Subcutaneous adipose tissue (tissue), 4 donors: ENCODE measurements around the gene MOB3B. TPM values are rescaled to one million over a fixed set of nuclear protein-coding genes. Genes with fewer than 3 reads are reported as not detected.

ENCODE experiments used
- CTCF ChIP-seq: fragments of 450-650 bp; IDR thresholded peaks from one replicate; pipeline ENCODE4 v1.5.1; 2016; ENCODE audit warnings: low read depth, mild to moderate bottlenecking, control low read depth, antibody characterized with exemption, moderate library complexity
- total RNA-seq, 4 donors: library from RNA; depleted of rRNA; stranded (reverse); fragments of >200 nt; gene quantifications; one replicate each; pipeline ENCODE4 v1.1.0, GENCODE V29; 2016

The MOB3B gene
- total RNA-seq, 4 donors from 2014 or later = 11.9 to 13.4 (median 12.6) TPM

- no peak for TF ChIP-seq CTCF
Measured at GRCh38 chr9:27393054-27393846, 136.4 kb downstream of the MOB3B start.

GRCh38 chr9:27392451-27392850 lies 137.2 kb downstream of the MOB3B start:
- no peak for TF ChIP-seq CTCF

- TF ChIP-seq CTCF = no peak
Measured at GRCh38 chr9:27391040-27391895, 138.3 kb downstream of the MOB3B start.

GRCh38 chr9:27388150-27388549 lies 141.5 kb downstream of the MOB3B start:
- no peak for TF ChIP-seq CTCF

GRCh38 chr9:27387722-27388121 lies 141.9 kb downstream of the MOB3B start:
- no peak for TF ChIP-seq CTCF

- TF ChIP-seq CTCF = no peak
Measured at GRCh38 chr9:27386571-27387091, 143.0 kb downstream of the MOB3B start.
